ENCODE results near the gene ZNF541.

The ZNF541 gene

GRCh38 chr19:47544075-47544474, 28.9 kb downstream of the ZNF541 start:
- no peak for TF ChIP-seq CTCF (IDR thresholded peaks at IDR 0.05; ENCODE audit: insufficient read depth, low read depth, low read length, missing control alignments)
- DNase-seq (ENCODE audit: low read depth): no peak
- H3K4me3 ChIP-seq (ENCODE audit: low read depth, low read length): no peak overlapping the region

- H3K4me3 ChIP-seq (ENCODE audit: low read depth, low read length): no peak overlapping the region
- TF ChIP-seq CTCF (IDR thresholded peaks at IDR 0.05; ENCODE audit: insufficient read depth, low read depth, low read length, missing control alignments): no peak
- DNase-seq (ENCODE audit: low read depth): no peak
Observed at GRCh38 chr19:47542030-47542475, 30.9 kb downstream of the ZNF541 start.

- no peak for DNase-seq (ENCODE audit: low read depth)
- TF ChIP-seq CTCF (IDR thresholded peaks at IDR 0.05; ENCODE audit: insufficient read depth, low read depth, low read length, missing control alignments): no peak
- H3K4me3 ChIP-seq (ENCODE audit: low read depth, low read length): no peak overlapping the region
Observed at GRCh38 chr19:47541518-47541917, 31.4 kb downstream of the ZNF541 start.

GRCh38 chr19:47540748-47541147, 32.2 kb downstream of the ZNF541 start:
- TF ChIP-seq CTCF (IDR thresholded peaks at IDR 0.05; ENCODE audit: insufficient read depth, low read depth, low read length, missing control alignments): no peak
- DNase-seq (ENCODE audit: low read depth): peak; percentile 40
- no peak overlapping the region for H3K4me3 ChIP-seq (ENCODE audit: low read depth, low read length)

GRCh38 chr19:47539747-47540311, 33.1 kb downstream of the ZNF541 start:
- H3K4me3 ChIP-seq (ENCODE audit: low read depth, low read length): no peak overlapping the region
- no peak for DNase-seq (ENCODE audit: low read depth)
- no peak for TF ChIP-seq CTCF (IDR thresholded peaks at IDR 0.05; ENCODE audit: insufficient read depth, low read depth, low read length, missing control alignments)

- no peak for DNase-seq (ENCODE audit: low read depth)
- H3K4me3 ChIP-seq (ENCODE audit: low read depth, low read length): no peak overlapping the region
- TF ChIP-seq CTCF (IDR thresholded peaks at IDR 0.05; ENCODE audit: insufficient read depth, low read depth, low read length, missing control alignments): no peak
Observed at GRCh38 chr19:47538812-47539211, 34.1 kb downstream of the ZNF541 start.

GRCh38 chr19:47537493-47537892, 35.5 kb downstream of the ZNF541 start:
- no peak for TF ChIP-seq CTCF (IDR thresholded peaks at IDR 0.05; ENCODE audit: insufficient read depth, low read depth, low read length, missing control alignments)
- DNase-seq (ENCODE audit: low read depth): no peak
- H3K4me3 ChIP-seq (ENCODE audit: low read depth, low read length): no peak overlapping the region
